ENCODE results near the gene FOXN1. TPM values are rescaled to one million over a fixed set of nuclear protein-coding genes. Genes with fewer than 3 reads are reported as not detected.
"Not testable (repeated sequence)": the region's sequence is repeated elsewhere in the genome, so short reads cannot be mapped to it uniquely, and the experiment has no call there.

Gene FOXN1
- polyA plus RNA-seq, 3 donors: 0.47 to 0.69 (median 0.57) TPM

DNA sequence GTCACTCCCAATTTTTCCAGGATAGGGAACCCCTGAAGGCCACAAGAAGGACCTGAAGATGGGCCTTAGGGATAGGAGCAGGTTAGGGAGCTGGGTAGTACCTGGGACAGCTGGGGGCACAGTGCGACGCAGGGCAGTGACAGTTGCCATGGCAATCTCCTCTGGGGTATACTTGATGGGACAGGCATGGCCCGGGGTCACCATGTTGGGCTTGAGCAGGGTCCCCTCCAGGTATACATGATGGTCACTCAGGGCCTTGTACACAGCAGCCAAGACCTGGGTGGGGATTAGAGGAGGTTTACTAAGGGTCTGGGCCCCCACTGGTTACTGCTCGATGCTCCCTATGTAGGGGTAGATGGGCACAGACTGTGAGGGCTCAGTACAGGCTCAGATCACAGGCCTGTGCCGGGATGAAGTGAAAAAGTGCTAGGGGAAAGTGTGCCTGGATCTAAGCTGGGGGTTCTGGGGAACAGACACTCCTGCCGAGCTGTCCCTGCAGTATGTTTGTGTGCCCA, 67.9 kb downstream of the FOXN1 start:
- DNase-seq: no peak

DNA sequence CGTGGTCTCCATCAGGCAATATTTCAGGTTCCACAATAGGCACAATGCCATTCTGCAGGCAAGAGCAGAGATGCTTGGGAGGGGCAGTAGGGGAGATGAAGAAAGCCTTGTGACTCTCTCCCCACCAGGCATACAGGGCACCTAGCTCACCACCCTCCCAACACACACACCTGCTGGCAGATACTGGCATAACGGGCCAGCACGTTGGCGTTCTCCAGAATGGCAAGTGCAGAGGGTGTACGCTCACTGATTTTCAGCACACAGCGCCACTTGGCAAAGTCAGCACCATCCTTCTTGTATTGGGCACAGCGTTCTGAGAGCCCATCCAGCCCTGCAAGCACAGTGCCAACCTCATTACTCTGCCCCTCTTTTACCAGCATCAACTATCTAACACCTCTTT, 68.4 kb downstream of the FOXN1 start:
- no peak for DNase-seq

DNA sequence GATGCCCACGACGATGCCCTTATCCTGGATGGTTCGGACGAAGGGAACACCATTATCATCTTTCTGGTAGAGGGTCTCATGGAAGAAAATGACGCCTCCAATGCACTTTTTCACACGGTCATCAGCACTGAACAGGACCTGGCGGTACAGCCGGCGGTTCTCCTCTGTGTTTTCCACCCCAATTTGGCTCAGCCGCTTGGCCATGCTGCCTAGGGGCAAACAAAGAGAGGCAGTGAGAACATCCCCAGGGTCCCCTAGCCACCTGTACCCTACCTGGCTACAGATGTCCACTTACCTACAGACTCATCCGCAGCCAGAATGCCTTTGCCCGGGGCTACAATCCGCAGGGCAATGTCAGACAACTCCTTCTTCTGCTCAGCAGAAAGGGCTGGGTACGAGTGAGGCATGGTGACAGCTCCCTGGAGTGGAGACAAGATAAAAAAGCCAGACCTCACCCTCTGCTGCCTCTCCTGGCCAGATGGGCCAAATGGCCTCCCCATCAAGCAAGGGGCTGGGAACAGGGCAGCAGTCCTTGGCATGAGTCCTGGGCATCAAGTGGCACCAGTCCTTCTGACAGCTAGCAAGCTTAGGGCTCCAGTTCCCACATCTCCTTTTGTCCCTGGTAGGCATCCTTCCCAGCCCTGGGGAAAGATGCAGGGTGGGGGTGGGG, 69.1 kb downstream of the FOXN1 start:
- DNase-seq: no peak

- DNase-seq: not testable (repeated sequence)
Observed at GRCh38 chr17:28576016-28576415, 69.9 kb downstream of the FOXN1 start.

- DNase-seq: peak; percentile 86
Observed at GRCh38 chr17:28576758-28577465, 70.8 kb downstream of the FOXN1 start, which contains the start of gene ALDOC. Gene ALDOC, minus strand, starts transcription at chr17:28576895. Its CDS starts 1,363 bp downstream, at chr17:28575532.

- no peak for DNase-seq
Observed at GRCh38 chr17:28577466-28577824, 71.3 kb downstream of the FOXN1 start.

- no peak for DNase-seq
Observed at GRCh38 chr17:28578246-28579195, 72.4 kb downstream of the FOXN1 start.

DNA sequence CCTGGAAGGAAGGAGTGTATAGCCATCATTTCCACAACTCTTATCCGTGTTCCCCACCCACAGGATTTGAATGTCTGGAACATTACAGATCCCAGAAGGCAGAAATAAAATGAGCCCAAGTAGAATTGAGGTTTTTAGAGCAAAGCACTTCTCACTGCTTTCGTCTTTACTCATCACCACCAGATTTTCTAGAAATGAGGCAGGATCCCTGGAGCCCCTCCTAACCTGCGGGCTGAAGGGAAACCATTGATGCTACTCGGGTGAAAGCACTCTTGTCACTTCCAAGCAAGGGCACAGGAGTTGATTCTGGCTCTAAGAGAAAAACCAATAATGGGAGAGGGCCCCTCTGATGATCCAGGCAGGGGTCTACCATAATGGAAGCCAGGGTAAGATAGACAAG, 73.4 kb downstream of the FOXN1 start:
- DNase-seq: no peak

GRCh38 chr17:28580959-28581358, 74.8 kb downstream of the FOXN1 start:
- no peak for DNase-seq

DNA sequence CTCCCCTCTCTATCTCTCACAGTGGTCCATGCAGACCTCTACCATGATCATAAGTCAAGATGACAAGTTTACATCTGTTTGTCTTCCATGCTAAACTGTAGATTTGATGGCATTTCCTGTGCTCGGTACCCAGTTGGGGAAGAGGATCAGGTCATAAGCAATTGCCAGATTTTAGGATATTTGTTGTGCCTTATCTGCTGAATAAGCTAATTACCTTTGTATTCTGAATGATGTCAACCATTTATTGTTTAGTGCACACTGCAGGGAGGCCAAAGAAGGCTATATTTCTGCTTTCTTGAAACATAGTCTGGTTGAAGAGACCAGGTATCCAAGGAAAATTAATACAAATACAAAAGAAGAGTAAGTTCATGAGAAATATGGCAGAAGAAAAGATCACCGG, 76.4 kb downstream of the FOXN1 start:
- DNase-seq: no peak

- no peak for DNase-seq
Observed at GRCh38 chr17:28584434-28584833, 78.3 kb downstream of the FOXN1 start.

DNA sequence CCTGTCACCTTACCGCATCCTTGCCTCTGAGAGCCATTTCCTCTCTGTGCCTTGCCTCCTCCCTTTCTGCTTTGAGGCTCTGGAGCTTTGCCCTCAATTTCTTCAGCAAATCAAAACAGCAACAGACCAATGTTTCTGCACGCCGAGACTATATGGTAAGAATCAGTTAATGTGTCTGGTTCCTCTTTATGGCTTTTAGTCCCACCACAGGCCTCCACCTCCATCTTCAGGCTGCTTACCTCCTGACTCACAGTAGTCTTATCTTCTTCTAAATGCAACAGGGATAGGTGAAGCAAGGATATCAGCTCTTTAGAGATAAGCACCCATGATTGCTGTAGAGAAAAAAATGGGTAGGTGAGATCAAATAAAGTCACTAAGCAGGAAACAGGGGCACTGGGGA, 79.7 kb downstream of the FOXN1 start:
- DNase-seq: no peak

Other genes starting within 250 kb of the FOXN1 start
- gene TMEM97, start 187.1 kb upstream of the FOXN1 start, polyA plus RNA-seq (ENCODE audit: insufficient read length in 3 of 3): 10 to 100 TPM; 53.6 to 62.3 (median 54.4) TPM
- gene IFT20, start 170.9 kb upstream of the FOXN1 start, polyA plus RNA-seq (ENCODE audit: insufficient read length in 3 of 3): 10 to 100 TPM; 50.6 to 58.9 (median 54.0) TPM
- 10 to 100 TPM; 40.7 to 44.6 (median 44.5) TPM for gene TNFAIP1, start 170.6 kb upstream of the FOXN1 start, polyA plus RNA-seq (ENCODE audit: insufficient read length in 3 of 3)
- 100 to 1,000 TPM in 1 of 3 donors, 10 to 100 TPM in 2; 87.6 to 102 (median 93.9) TPM for gene POLDIP2, start 148.8 kb upstream of the FOXN1 start, polyA plus RNA-seq (ENCODE audit: insufficient read length in 3 of 3)
- gene SEBOX, start 141.1 kb upstream of the FOXN1 start, polyA plus RNA-seq (ENCODE audit: insufficient read length in 3 of 3): not detected
- gene VTN, start 136.0 kb upstream of the FOXN1 start, polyA plus RNA-seq (ENCODE audit: insufficient read length in 3 of 3): 10 to 100 TPM; 18.7 to 25.2 (median 20.4) TPM
- 10 to 100 TPM; 14.9 to 16.8 (median 15.9) TPM for gene SARM1, start 134.7 kb upstream of the FOXN1 start, polyA plus RNA-seq (ENCODE audit: insufficient read length in 3 of 3)
- 10 to 100 TPM; 11.4 to 16.8 (median 14.9) TPM for gene SLC46A1, start 100.1 kb upstream of the FOXN1 start, polyA plus RNA-seq (ENCODE audit: insufficient read length in 3 of 3)
- 10 to 100 TPM; 13.0 to 18.8 (median 16.9) TPM for gene SLC13A2, start 32.7 kb upstream of the FOXN1 start, polyA plus RNA-seq (ENCODE audit: insufficient read length in 3 of 3)
- gene UNC119, start 46.3 kb downstream of the FOXN1 start, polyA plus RNA-seq (ENCODE audit: insufficient read length in 3 of 3): 10 to 100 TPM; 60.8 to 78.8 (median 70.3) TPM
- gene PIGS, start 65.2 kb downstream of the FOXN1 start, polyA plus RNA-seq (ENCODE audit: insufficient read length in 3 of 3): 100 to 1,000 TPM in 2 of 3 donors, 10 to 100 TPM in 1; 95.6 to 111 (median 107) TPM
- gene ALDOC, start 70.5 kb downstream of the FOXN1 start, polyA plus RNA-seq (ENCODE audit: insufficient read length in 3 of 3): 10 to 100 TPM; 29.6 to 31.2 (median 30.1) TPM
- gene SPAG5, start 92.7 kb downstream of the FOXN1 start, polyA plus RNA-seq (ENCODE audit: insufficient read length in 3 of 3): 10 to 100 TPM; 61.9 to 65.9 (median 63.4) TPM
- gene RSKR, start 107.8 kb downstream of the FOXN1 start, polyA plus RNA-seq (ENCODE audit: insufficient read length in 3 of 3): 10 to 100 TPM; 10.6 to 31.7 (median 29.3) TPM
- gene BLTP2, start 138.8 kb downstream of the FOXN1 start, polyA plus RNA-seq (ENCODE audit: insufficient read length in 3 of 3): 100 to 1,000 TPM in 1 of 3 donors, 10 to 100 TPM in 2; 86.0 to 106 (median 99.9) TPM
- gene SDF2, start 155.6 kb downstream of the FOXN1 start, polyA plus RNA-seq (ENCODE audit: insufficient read length in 3 of 3): 10 to 100 TPM; 76.3 to 87.5 (median 79.7) TPM
- gene SUPT6H, start 155.9 kb downstream of the FOXN1 start, polyA plus RNA-seq (ENCODE audit: insufficient read length in 3 of 3): 10 to 100 TPM; 68.0 to 81.6 (median 80.7) TPM
- 10 to 100 TPM in 2 of 3 donors, 1 to 10 TPM in 1; 4.3 to 11.2 (median 10.3) TPM for gene PROCA1, start 205.5 kb downstream of the FOXN1 start, polyA plus RNA-seq (ENCODE audit: insufficient read length in 3 of 3)
- gene RAB34, start 211.5 kb downstream of the FOXN1 start, polyA plus RNA-seq (ENCODE audit: insufficient read length in 3 of 3): 100 to 1,000 TPM; 155 to 193 (median 178) TPM
- gene RPL23A, start 213.6 kb downstream of the FOXN1 start, polyA plus RNA-seq (ENCODE audit: insufficient read length in 3 of 3): 100 to 1,000 TPM; 804 to 896 (median 874) TPM
- 10 to 100 TPM; 16.6 to 19.8 (median 18.5) TPM for gene TLCD1, start 219.9 kb downstream of the FOXN1 start, polyA plus RNA-seq (ENCODE audit: insufficient read length in 3 of 3)
- gene NEK8, start 222.4 kb downstream of the FOXN1 start, polyA plus RNA-seq (ENCODE audit: insufficient read length in 3 of 3): 10 to 100 TPM in 2 of 3 donors, 1 to 10 TPM in 1; 7.1 to 13.8 (median 12.4) TPM
- 100 to 1,000 TPM; 133 to 163 (median 136) TPM for gene TRAF4, start 237.7 kb downstream of the FOXN1 start, polyA plus RNA-seq (ENCODE audit: insufficient read length in 3 of 3)

Measured in renal pelvis (tissue), 4 donors.